ENCODE results near the gene CARS2. TPM values are rescaled to one million over a fixed set of nuclear protein-coding genes. Genes with fewer than 3 reads are reported as not detected.
"Not testable (repeated sequence)": the region's sequence is repeated elsewhere in the genome, so short reads cannot be mapped to it uniquely, and the experiment has no call there.

CARS2 gene
- total RNA-seq, 1 donor from 2014 or later, result 36.0 TPM

GRCh38 chr13:110607675-110608224 lies 98.2 kb downstream of the CARS2 start:
- TF ChIP-seq, protein P1, sequence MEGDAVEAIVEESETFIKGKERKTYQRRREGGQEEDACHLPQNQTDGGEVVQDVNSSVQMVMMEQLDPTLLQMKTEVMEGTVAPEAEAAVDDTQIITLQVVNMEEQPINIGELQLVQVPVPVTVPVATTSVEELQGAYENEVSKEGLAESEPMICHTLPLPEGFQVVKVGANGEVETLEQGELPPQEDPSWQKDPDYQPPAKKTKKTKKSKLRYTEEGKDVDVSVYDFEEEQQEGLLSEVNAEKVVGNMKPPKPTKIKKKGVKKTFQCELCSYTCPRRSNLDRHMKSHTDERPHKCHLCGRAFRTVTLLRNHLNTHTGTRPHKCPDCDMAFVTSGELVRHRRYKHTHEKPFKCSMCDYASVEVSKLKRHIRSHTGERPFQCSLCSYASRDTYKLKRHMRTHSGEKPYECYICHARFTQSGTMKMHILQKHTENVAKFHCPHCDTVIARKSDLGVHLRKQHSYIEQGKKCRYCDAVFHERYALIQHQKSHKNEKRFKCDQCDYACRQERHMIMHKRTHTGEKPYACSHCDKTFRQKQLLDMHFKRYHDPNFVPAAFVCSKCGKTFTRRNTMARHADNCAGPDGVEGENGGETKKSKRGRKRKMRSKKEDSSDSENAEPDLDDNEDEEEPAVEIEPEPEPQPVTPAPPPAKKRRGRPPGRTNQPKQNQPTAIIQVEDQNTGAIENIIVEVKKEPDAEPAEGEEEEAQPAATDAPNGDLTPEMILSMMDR (IDR thresholded peaks at IDR 0.05; ENCODE audit: unreplicated experiment), result no peak
- H3K27me3 Mint-ChIP-seq (ENCODE audit: unreplicated experiment), result no peaks in the 10 kb centered on the region
- H3K9me3 Mint-ChIP-seq (ENCODE audit: unreplicated experiment), result no peaks in the 10 kb centered on the region

DNA sequence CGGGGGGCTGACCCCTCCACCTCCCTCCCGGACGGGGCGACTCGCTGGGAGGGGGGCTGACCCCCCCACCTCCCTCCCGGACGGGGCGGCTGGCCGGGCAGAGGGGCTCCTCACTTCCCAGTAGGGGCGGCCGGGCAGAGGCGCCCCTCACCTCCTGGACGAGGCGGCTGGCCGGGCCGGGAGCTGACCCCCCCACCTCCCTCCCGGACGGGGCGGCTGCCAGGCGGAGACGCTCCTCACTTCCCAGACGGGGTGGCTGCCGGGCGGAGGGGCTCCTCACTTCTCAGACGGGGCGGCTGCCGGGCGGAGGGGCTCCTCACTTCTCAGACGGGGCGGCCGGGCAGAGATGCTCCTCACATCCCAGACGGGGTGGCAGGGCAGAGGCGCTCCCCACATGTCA lies 99.6 kb downstream of the CARS2 start:
- not testable (repeated sequence) for H3K4me3 Mint-ChIP-seq (ENCODE audit: unreplicated experiment); H3K36me3 Mint-ChIP-seq (ENCODE audit: low read depth, unreplicated experiment); H3K9me3 Mint-ChIP-seq (ENCODE audit: unreplicated experiment); DNase-seq (ENCODE audit: low spot score); H3K27ac Mint-ChIP-seq (ENCODE audit: unreplicated experiment); H3K27me3 Mint-ChIP-seq (ENCODE audit: unreplicated experiment); H3K4me1 Mint-ChIP-seq (ENCODE audit: unreplicated experiment)

More at GRCh38 chr13:110607675-110608224, 98.2 kb downstream of the CARS2 start:
- no peak overlapping the region for H3K4me3 Mint-ChIP-seq (ENCODE audit: unreplicated experiment)
- no peaks in the 10 kb centered on the region for H3K36me3 Mint-ChIP-seq (ENCODE audit: low read depth, unreplicated experiment)
- no peaks in the 10 kb centered on the region for H3K4me1 Mint-ChIP-seq (ENCODE audit: unreplicated experiment)
- no peak overlapping the region for H3K27ac Mint-ChIP-seq (ENCODE audit: unreplicated experiment)
- DNase-seq (ENCODE audit: low spot score), result no peak

GRCh38 chr13:110605132-110605531 lies 100.8 kb downstream of the CARS2 start:
- Mint-ChIP-seq H3K9me3 (ENCODE audit: unreplicated experiment) (no peaks in the 10 kb centered on the region), H3K36me3 (ENCODE audit: low read depth, unreplicated experiment) (no peaks in the 10 kb centered on the region), H3K27ac (ENCODE audit: unreplicated experiment) (no peak overlapping the region), H3K27me3 (ENCODE audit: unreplicated experiment) (no peaks in the 10 kb centered on the region), H3K4me3 (ENCODE audit: unreplicated experiment) (no peak overlapping the region), H3K4me1 (ENCODE audit: unreplicated experiment) (peaks cover 2% of the 10 kb centered on the region)
- no peak for DNase-seq (ENCODE audit: low spot score)
- TF ChIP-seq, protein P1 (IDR thresholded peaks at IDR 0.05; ENCODE audit: unreplicated experiment), result no peak

DNA sequence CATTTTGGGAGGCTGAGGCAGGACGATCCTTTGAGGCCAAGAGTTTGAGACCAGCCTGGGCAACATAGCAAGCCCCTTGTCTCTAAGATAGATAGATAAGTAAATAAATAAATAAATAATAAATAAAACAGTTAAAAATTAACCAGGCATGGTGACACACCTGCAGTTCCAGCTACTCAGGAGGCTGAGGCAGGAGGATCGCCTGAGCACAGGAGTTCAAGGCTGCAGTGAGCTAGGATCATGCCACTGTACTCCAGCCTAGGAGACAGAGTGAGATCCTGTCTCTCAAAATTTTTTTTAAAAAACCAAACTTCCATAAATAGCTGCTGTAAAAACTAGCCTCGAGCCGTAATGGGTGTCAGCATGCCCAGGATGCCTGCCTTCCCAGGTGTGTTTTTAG lies 104.9 kb downstream of the CARS2 start:
- no peak for DNase-seq (ENCODE audit: low spot score)
- no peaks in the 10 kb centered on the region for H3K36me3 Mint-ChIP-seq (ENCODE audit: low read depth, unreplicated experiment)
- no peaks in the 10 kb centered on the region for H3K27me3 Mint-ChIP-seq (ENCODE audit: unreplicated experiment)

GRCh38 chr13:110600261-110600819 lies 105.6 kb downstream of the CARS2 start:
- TF ChIP-seq, protein P1 (IDR thresholded peaks at IDR 0.05; ENCODE audit: unreplicated experiment), result no peak
- Mint-ChIP-seq H3K4me3 (ENCODE audit: unreplicated experiment) (no peak overlapping the region), H3K27me3 (ENCODE audit: unreplicated experiment) (no peaks in the 10 kb centered on the region), H3K36me3 (ENCODE audit: low read depth, unreplicated experiment) (no peaks in the 10 kb centered on the region), H3K9me3 (ENCODE audit: unreplicated experiment) (no peaks in the 10 kb centered on the region), H3K27ac (ENCODE audit: unreplicated experiment) (no peak overlapping the region), H3K4me1 (ENCODE audit: unreplicated experiment) (peaks cover 2% of the 10 kb centered on the region)
- no peak for DNase-seq (ENCODE audit: low spot score)

More for the DNA sequence above, 104.9 kb downstream of the CARS2 start:
- H3K4me3 Mint-ChIP-seq (ENCODE audit: unreplicated experiment), result no peak overlapping the region
- H3K9me3 Mint-ChIP-seq (ENCODE audit: unreplicated experiment), result no peaks in the 10 kb centered on the region
- H3K4me1 Mint-ChIP-seq (ENCODE audit: unreplicated experiment), result peaks cover 2% of the 10 kb centered on the region
- H3K27ac Mint-ChIP-seq (ENCODE audit: unreplicated experiment), result no peak overlapping the region
- TF ChIP-seq, protein P1 (IDR thresholded peaks at IDR 0.05; ENCODE audit: unreplicated experiment), result no peak

Data from endothelial cell (in vitro differentiated cells).